Spinal cord (tissue), 10 donors: ENCODE data around the gene CSHL1. TPM values are rescaled to one million over a fixed set of nuclear protein-coding genes. Genes with fewer than 3 reads are reported as not detected.
A peak's percentile ranks its signal among the peaks of the same experiment; 100 is the strongest.

Source experiments
- DNase-seq, 6 donors: peaks; one replicate each; pipeline versions ENCODE4 v3.0.0 to v3.0.0-alpha.2; 2013 to 2015; ENCODE audit warnings: low spot score in 6 of 6, low read depth in 4 of 6
- H3K27ac ChIP-seq: one replicate; pipeline ENCODE4 v1.5.1; 2013; ENCODE audit warnings: low read depth, low read length, control low read depth
- H3K27me3 ChIP-seq: one replicate; pipeline ENCODE4 v1.6.1; 2013; ENCODE audit warnings: low read length; ENCODE audit not compliant: control insufficient read depth, insufficient read depth
- H3K36me3 ChIP-seq: one replicate; pipeline ENCODE4 v1.6.1; 2013; ENCODE audit warnings: low read length; ENCODE audit not compliant: control insufficient read depth, insufficient read depth
- H3K4me1 ChIP-seq: one replicate; pipeline ENCODE4 v1.6.1; 2013; ENCODE audit warnings: low read length; ENCODE audit not compliant: control insufficient read depth, insufficient read depth
- H3K4me3 ChIP-seq: one replicate; pipeline ENCODE4 v1.5.1; 2013; ENCODE audit warnings: low read depth, low read length, control low read depth
- H3K9me3 ChIP-seq: one replicate; pipeline ENCODE4 v1.6.1; 2013; ENCODE audit warnings: low read length; ENCODE audit not compliant: control insufficient read depth, insufficient read depth
- WGBS: methylation state at CpG from one replicate; pipeline ENCODE4 v1.1.5; 2013; ENCODE audit warnings: missing lambda C conversion rate; ENCODE audit not compliant: insufficient coverage; 5-methylcytosine and 5-hydroxymethylcytosine counted together
- polyA plus RNA-seq, 2 donors: library from polyadenylated mRNA; unstranded; fragments of 120-200 nt; gene quantifications; one replicate each; pipeline ENCODE4 v1.2.1, GENCODE V29; 2013; ENCODE audit not compliant: insufficient read length in 2 of 2
- total RNA-seq, 2 donors: library from RNA; depleted of rRNA in 1 of 2; stranded (reverse); fragments of 120-200 nt in 1 of 2; fragments of >200 nt in 1 of 2; gene quantifications; one replicate each; pipeline versions ENCODE4 v1.2.3 to v1.2.4, GENCODE V29; 2013 to 2014
- donor health status: healthy.

The CSHL1 gene
- total and polyA plus RNA-seq, 4 donors, result 1.0 TPM; not detected in 3

GRCh38 chr17:63931981-63932561 lies 21.0 kb upstream of the CSHL1 start, which contains the start of gene CD79B:
Gene CD79B, minus strand, starts transcription at chr17:63932331. Its CDS starts 70 bp downstream, at chr17:63932261.
- WGBS, result 54% methylated on average over 19 of the region's 19 CpGs

GRCh38 chr17:63930951-63931575 lies 20.0 kb upstream of the CSHL1 start:
- peaks cover 11% of the 10 kb centered on the region for H3K4me1 ChIP-seq

More at GRCh38 chr17:63931981-63932561, 21.0 kb upstream of the CSHL1 start, which contains the start of gene CD79B:
- peaks cover 11% of the 10 kb centered on the region for H3K4me1 ChIP-seq
- H3K36me3 ChIP-seq, result no peaks in the 10 kb centered on the region
- no peak within 1 kb of the TSS for H3K27ac ChIP-seq
- H3K9me3 ChIP-seq, result no peaks in the 10 kb centered on the region
- DNase-seq, result no peak
- H3K4me3 ChIP-seq, result no peak within 1 kb of the TSS
- H3K27me3 ChIP-seq, result no peaks in the 10 kb centered on the region

GRCh38 chr17:63929860-63930766 lies 19.1 kb upstream of the CSHL1 start:
- Histone ChIP-seq H3K9me3 (no peaks in the 10 kb centered on the region), H3K36me3 (no peaks in the 10 kb centered on the region), H3K4me3 (no peak overlapping the region), H3K27ac (no peak overlapping the region), H3K4me1 (peaks cover 11% of the 10 kb centered on the region), H3K27me3 (no peaks in the 10 kb centered on the region)
- DNase-seq, result peak in 2 of 6 donors; percentile 12 to 37
- 84% methylated on average over 23 of the region's 24 CpGs for WGBS

More at GRCh38 chr17:63930951-63931575, 20.0 kb upstream of the CSHL1 start:
- WGBS, result 81% methylated on average over 12 of the region's 16 CpGs
- no peaks in the 10 kb centered on the region for H3K36me3 ChIP-seq
- H3K27ac ChIP-seq, result no peak overlapping the region
- no peak for DNase-seq
- H3K27me3 ChIP-seq, result no peaks in the 10 kb centered on the region
- H3K4me3 ChIP-seq, result no peak overlapping the region
- H3K9me3 ChIP-seq, result no peaks in the 10 kb centered on the region

DNA sequence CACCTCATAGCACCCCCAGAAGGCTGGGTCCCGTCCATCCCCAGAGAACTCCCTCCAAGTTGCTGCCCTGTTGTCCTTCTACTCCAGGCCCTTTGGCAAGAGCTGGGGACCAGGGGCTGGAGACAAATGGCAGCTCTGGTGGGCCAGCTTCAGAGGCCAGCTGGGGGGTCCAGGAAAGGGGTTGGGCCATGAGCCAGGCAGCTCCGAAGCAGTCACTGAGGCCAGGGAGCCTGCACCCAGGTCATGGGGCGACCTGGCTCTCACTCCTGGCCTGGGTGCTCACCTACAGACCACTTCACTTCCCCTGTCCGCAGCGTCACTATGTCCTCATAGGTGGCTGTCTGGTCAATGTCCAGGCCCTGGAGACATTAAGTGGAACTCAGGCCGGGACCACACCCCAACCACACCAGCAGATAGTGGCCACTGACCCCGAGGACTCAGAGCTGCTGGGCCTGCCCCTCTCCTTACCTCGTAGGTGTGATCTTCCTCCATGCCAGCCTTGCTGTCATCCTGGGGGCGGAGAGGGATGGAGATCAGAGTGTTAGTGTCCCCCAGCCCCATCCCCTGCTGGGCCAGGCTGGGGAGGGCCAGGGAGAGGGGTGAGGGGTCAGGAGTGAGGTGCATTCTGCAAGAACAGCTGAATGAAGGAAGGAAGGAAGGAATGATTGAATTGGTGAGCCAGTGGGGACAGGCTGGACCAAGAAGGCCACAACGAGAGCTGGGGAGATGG lies 18.1 kb upstream of the CSHL1 start:
- H3K4me1 ChIP-seq, result peaks cover 7% of the 10 kb centered on the region
- H3K9me3 ChIP-seq, result no peaks in the 10 kb centered on the region
- no peak overlapping the region for H3K4me3 ChIP-seq
- no peak for DNase-seq
- no peaks in the 10 kb centered on the region for H3K27me3 ChIP-seq
- no peaks in the 10 kb centered on the region for H3K36me3 ChIP-seq
- H3K27ac ChIP-seq, result no peak overlapping the region
- WGBS, result 92% methylated on average over 8 of the region's 10 CpGs

DNA sequence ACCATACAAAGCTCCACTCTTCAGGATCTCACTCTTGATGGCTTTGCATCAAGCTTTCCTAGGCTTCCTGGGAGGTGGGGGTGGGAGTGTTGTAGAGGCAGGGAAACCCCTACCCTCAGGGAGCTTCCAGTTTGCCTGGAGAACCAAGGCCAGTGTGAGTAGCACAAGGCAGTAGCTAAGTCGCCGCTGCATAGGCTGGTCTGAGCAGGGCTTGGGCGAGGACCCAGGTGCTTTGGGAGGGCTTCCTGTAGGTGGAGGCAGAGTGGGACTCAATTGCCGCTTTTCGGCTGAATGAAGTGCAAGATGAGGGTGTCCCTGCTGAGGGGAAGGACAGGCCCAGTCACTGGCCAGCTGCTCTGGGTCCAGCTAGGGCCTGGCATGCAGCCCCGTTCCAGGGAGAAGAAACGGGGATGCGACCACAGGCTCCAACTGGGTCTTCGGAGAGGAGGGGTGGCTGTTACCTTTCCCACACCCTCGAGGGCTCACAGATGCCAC lies 17.2 kb upstream of the CSHL1 start:
- DNase-seq, result no peak
- Histone ChIP-seq H3K9me3 (no peaks in the 10 kb centered on the region), H3K4me3 (no peak overlapping the region), H3K4me1 (peaks cover 2% of the 10 kb centered on the region), H3K27ac (no peak overlapping the region), H3K27me3 (no peaks in the 10 kb centered on the region), H3K36me3 (no peaks in the 10 kb centered on the region)
- WGBS, result 91% methylated on average over 6 of the region's 10 CpGs

DNA sequence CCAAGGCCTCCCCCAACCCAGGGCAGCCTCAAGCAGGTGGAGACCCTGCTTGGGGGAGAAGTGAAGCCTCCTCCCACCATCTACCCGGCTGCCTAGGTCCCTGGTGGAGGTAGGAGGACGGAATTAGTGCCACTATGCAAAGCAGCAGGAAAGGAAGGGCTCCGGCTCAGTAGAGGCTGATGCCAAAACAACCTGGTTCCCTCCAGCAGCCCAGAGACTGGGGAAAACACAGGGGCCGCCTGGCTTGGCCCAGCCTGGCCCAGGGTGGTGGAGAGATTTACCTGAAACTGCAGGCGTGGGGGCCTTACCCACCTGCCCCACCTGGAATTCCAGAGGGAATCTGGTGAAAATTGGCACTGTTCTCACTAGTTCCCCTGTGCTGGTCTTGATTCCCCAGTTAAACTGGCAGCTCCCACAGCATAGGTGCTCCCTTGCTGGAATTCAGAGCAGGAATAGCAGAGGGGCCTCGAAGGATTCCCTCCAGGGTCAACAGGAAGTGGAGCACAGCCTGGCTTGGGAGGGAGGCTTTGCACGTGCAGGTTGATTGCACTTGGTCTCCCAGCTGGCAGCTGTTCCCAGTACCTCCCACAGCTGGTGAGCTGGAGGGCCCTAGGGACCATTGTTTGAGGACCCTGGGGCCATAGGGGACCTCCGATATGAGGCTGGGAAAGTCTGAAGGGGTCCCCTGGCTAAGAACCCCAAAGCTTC lies 16.6 kb upstream of the CSHL1 start:
- no peaks in the 10 kb centered on the region for H3K9me3 ChIP-seq
- H3K36me3 ChIP-seq, result no peaks in the 10 kb centered on the region
- 69% methylated on average over 6 of the region's 8 CpGs for WGBS
- H3K27ac ChIP-seq, result no peak overlapping the region
- peaks cover 2% of the 10 kb centered on the region for H3K4me1 ChIP-seq
- no peaks in the 10 kb centered on the region for H3K27me3 ChIP-seq
- H3K4me3 ChIP-seq, result no peak overlapping the region
- no peak for DNase-seq

DNA sequence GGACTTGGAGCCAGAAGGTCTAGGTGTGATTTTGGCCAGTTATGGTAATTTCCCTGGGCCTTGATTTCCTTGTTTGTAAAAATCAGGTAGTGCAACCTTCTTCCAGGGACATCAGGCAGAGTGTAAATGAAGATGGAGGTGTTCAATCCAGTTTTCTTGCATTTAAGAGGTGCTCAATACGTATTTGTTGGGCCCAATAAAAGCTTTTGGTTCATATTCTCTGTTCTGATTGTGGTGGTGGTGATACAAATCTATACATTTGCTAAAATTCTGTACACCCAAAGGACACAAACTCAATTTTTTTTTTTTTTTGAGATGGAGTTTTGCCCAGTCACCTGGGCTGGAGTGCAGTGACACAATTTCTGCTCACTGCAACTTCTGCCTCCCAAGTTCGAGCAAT lies 15.1 kb upstream of the CSHL1 start:
- peaks cover 2% of the 10 kb centered on the region for H3K4me1 ChIP-seq
- H3K27me3 ChIP-seq, result no peaks in the 10 kb centered on the region
- no peak overlapping the region for H3K27ac ChIP-seq
- no peak overlapping the region for H3K4me3 ChIP-seq
- WGBS, result 83% methylated on average over 1 of the region's 2 CpGs
- no peaks in the 10 kb centered on the region for H3K36me3 ChIP-seq
- no peaks in the 10 kb centered on the region for H3K9me3 ChIP-seq
- DNase-seq, result no peak

GRCh38 chr17:63925615-63926014 lies 14.6 kb upstream of the CSHL1 start:
- no peak for DNase-seq
- WGBS, result no CpG with 5 or more reads among the region's 5 CpGs

More at GRCh38 chr17:63925615-63926014, 14.6 kb upstream of the CSHL1 start:
- Histone ChIP-seq H3K36me3 (no peaks in the 10 kb centered on the region), H3K4me1 (peaks cover under 1% of the 10 kb centered on the region), H3K9me3 (no peaks in the 10 kb centered on the region), H3K4me3 (no peak overlapping the region), H3K27ac (no peak overlapping the region), H3K27me3 (no peaks in the 10 kb centered on the region)
